Activated B cell treated with CpG ODN at 0.5 μM for 24 hours (primary cell): Measurements from ENCODE around the gene DNAJB2. TPM values are rescaled to one million over a fixed set of nuclear protein-coding genes. Genes with fewer than 3 reads are reported as not detected.
"Not testable (repeated sequence)": the region's sequence is repeated elsewhere in the genome, so short reads cannot be mapped to it uniquely, and the experiment has no call there.

ENCODE experiments used
- ATAC-seq: fragments of 200-7000 bp; cut with Tn5 transposase; one replicate; pipeline ENCODE4 v1.10.0; 2021; ENCODE audit warnings: low read depth, mild to moderate bottlenecking, moderate library complexity
- CTCF ChIA-PET: fragments of 350-600 bp; sonication (Branson Sonifier 250); formaldehyde crosslinking; loops from one replicate; lab custom pipeline; 2021; ENCODE audit warnings: antibody characterized with exemption; lab: Charles Lee
- POLR2A ChIA-PET: fragments of 350-600 bp; sonication (Branson Sonifier 250); formaldehyde crosslinking; loops from one replicate; lab custom pipeline; 2021; ENCODE audit warnings: antibody characterized with exemption; lab: Charles Lee
- DNase-seq: peaks from one replicate; pipeline ENCODE4 v3.0.0; 2022
- H3K27ac Mint-ChIP-seq: one replicate; pipeline ENCODE4 v1.8.0; 2020; ENCODE audit warnings: mixed read lengths
- H3K27me3 Mint-ChIP-seq: one replicate; pipeline ENCODE4 v1.8.0; 2021; ENCODE audit warnings: mixed read lengths
- H3K36me3 Mint-ChIP-seq: one replicate; pipeline ENCODE4 v1.8.0; 2021; ENCODE audit warnings: low read depth, mixed read lengths
- H3K4me1 Mint-ChIP-seq: one replicate; pipeline ENCODE4 v1.8.0; 2021; ENCODE audit warnings: mixed read lengths
- H3K4me3 Mint-ChIP-seq: one replicate; pipeline ENCODE4 v1.8.0; 2020; ENCODE audit warnings: mild to moderate bottlenecking, mixed read lengths
- H3K9me3 Mint-ChIP-seq: one replicate; pipeline ENCODE4 v1.8.0; 2020; ENCODE audit warnings: mixed read lengths
- CTCF ChIP-seq: fragments of 200-600 bp; IDR thresholded peaks from one replicate; pipeline ENCODE4 v1.8.0; 2022; ENCODE audit warnings: antibody characterized with exemption, mild to moderate bottlenecking
- intact Hi-C: fragments of 100-400 bp; cut with micrococcal nuclease; formaldehyde crosslinking; loops from one replicate; pipeline ENCODE4 v1.15.1; 2024
- total RNA-seq: library from RNA; stranded (reverse); gene quantifications from 2 replicates; pipeline ENCODE4 v1.2.3, GENCODE V29; 2022

Gene DNAJB2
- total RNA-seq, 1 donor from 2014 or later: 71.1 TPM

DNA sequence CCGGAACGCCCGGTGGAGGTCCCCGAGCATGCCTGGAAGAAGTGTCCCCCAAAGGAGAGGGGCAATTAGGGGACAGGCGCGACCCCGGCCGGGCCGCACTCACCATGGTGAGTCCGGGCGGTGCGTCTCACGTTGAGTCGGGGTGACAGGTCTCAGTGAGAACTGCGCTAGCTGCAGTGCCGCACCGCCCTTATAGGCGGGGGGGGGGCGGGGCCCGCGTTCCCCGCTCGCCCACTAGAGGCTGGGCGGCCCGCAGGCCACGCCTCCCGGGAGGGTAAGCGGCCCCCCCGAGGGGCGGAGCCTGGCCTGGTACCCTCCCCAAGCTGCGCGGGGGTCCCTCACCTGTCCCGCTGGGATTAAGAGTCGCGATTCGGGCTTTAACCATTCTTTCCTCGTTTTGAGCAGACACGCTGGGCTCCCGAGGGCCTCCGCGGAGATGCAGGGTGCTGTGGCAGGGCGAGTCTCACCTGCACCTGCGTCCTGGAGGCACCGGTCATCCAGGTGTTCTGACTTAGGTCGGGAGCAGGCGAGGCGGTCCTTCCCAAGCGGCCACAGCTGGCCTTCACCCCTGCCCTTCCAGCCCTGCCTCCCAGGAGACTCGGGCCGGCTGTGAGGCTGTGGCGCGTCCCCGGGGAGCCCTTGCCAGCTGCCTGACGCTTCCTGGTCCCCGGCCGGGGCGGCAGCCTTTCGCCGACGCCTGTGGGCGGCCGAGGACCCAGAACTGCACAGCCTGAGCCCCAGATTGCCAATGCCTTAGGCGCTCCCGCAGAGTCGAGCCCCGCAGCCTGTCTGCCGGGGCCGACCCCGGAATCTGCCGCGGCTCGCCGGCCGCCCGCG is 25.2 kb upstream of the DNAJB2 start, which contains the start of gene TUBA4A:
Gene TUBA4A, minus strand, starts transcription at position 166 of the 837 bp plus-strand sequence. Its CDS starts 60 bp downstream, at position 106.
- CTCF ChIA-PET: interaction anchor here (1.1 to 4.4 kb wide), 9 partner anchors 8 to 135 kb away, joined by 3 to 42 read pairs (median 7); partner anchors contain the start of genes ANKZF1, ATG9A, CNPPD1 and DNAJB2
- peak; percentile 69 for ATAC-seq
- POLR2A ChIA-PET: interaction anchor here (0.6 to 12.0 kb wide), 22 partner anchors 8 to 362 kb away, joined by 3 to 287 read pairs (median 7); partner anchors contain the start of genes ABCB6, ANKZF1, ATG9A and CNPPD1
- intact Hi-C loops: loop anchor here (1.0 to 5.0 kb wide), 12 partner anchors 9 to 686 kb away; partner anchors contain the start of genes ANKZF1, ATG9A, CHPF and CNOT9
- DNase-seq: peak; percentile 90
- Mint-ChIP-seq H3K9me3 (no peaks in the 10 kb centered on the region), H3K4me3 (peak within 1 kb of the TSS; percentile 82), H3K27ac (peak within 1 kb of the TSS; percentile 98), H3K27me3 (no peaks in the 10 kb centered on the region), H3K4me1 (peaks cover 53% of the 10 kb centered on the region), H3K36me3 (peaks cover 42% of the 10 kb centered on the region)
- TF ChIP-seq CTCF: no peak

DNA sequence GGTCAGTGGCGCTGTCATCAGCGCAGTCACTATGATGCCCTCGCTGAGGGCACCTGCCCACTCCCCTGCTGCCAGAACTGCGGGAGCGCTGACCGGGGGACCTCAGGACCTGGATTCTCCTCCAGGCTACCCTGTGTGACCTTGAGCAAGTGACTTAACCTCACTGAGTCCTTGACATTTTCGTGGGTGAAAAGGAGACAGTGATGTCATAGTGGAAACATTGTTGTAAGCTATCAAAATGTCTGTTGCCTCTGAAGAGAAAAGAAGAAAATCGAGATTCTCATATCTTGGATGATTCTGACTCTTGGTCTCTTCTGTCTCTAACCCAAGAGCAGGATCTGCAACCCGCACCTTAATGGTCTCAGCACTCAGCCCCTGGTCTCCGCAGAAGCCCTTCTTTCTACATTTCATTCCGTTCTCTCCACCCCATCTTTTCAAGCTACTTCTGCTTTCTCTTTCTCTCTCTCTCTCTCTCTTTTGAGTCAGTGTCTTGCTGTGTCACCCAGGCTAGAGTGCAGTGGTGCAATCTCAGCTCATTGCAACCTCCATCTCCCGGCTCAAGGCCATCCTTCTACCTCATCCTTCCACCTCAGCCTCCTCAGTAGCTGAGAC is 24.5 kb upstream of the DNAJB2 start:
- H3K27ac Mint-ChIP-seq: peak overlapping the region; percentile 88
- H3K27me3 Mint-ChIP-seq: no peaks in the 10 kb centered on the region
- intact Hi-C loops: loop anchor here (1.0 to 5.0 kb wide), 5 partner anchors 25 to 288 kb away; partner anchors contain the start of genes CHPF, DNAJB2, NHEJ1 and TMEM198
- DNase-seq (peak; percentile 24), ATAC-seq (peak; percentile 35)
- no peaks in the 10 kb centered on the region for H3K9me3 Mint-ChIP-seq
- CTCF ChIA-PET: interaction anchor here (0.6 to 4.4 kb wide), 13 partner anchors 9 to 134 kb away, joined by 3 to 42 read pairs (median 4); partner anchors contain the start of genes ANKZF1, ATG9A, CNPPD1 and DNAJB2
- H3K4me3 Mint-ChIP-seq: peak overlapping the region; percentile 82
- H3K4me1 Mint-ChIP-seq: peaks cover 46% of the 10 kb centered on the region
- no peak for TF ChIP-seq CTCF
- POLR2A ChIA-PET: interaction anchor here (0.6 to 12.0 kb wide), 20 partner anchors 10 to 362 kb away, joined by 3 to 287 read pairs (median 8); partner anchors contain the start of genes ABCB6, ANKZF1, ATG9A and CNPPD1
- peaks cover 37% of the 10 kb centered on the region for H3K36me3 Mint-ChIP-seq

DNA sequence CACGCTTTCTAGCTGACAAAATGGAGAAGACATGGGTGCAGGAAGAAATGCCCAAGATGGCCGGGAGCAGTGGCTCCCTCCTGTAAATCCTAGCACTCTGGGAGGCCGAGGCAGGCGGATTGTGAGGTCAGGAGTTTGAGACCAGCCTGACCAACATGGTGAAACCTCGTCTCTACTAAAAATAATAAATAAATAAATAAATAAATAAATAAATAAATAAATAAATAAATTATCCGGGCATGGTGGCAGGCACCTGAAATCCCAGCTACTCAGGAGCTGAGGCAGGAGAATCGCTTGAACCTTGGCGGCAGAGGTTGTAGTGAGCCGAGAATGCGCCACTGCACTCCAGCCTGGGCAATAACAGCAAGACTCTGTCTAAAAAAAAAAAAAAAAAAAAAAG is 20.2 kb upstream of the DNAJB2 start:
- H3K36me3 Mint-ChIP-seq, intact Hi-C loops: not testable (repeated sequence)

DNA sequence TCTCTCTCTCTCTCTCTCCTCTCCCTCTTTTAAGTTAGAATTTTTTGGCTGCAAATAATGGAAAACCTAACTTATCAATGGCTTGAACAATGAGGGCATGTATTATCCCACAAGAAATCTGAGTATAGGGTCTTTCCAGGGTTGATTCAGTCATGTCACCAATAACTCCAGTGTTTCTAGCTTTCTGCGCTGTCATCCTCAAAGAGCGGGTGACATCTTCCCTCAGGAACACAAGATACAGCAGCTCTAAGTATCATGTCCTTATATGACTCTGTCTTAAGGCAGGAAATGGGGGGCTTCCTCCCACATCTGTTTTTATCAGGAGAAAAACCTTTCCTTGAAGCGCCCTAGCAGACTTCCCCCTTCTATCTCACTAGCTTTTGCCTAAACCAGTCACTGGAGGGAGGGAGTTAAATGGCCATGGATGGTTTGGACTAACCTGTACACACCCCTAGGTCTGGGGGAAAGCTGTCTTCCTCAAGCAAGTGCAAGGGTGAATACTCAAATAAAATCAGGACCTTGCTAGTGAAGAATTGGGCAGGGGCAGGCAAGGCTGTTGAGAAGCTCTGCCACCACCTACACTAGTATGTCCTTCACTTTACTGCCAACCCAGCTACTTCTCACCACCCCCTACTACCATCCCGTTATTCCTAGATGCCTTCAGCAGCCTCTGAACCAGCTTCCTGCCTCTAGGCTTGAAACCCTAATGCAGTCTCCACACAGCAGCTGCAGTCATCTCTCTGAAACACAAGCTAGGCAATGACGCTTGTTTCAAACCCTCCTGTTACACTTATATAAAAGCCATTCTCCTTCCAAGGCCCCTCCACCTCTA is 17.9 kb upstream of the DNAJB2 start:
- peaks cover 3% of the 10 kb centered on the region for H3K36me3 Mint-ChIP-seq
- no peak overlapping the region for H3K27ac Mint-ChIP-seq
- H3K27me3 Mint-ChIP-seq: no peaks in the 10 kb centered on the region
- no peak overlapping the region for H3K4me3 Mint-ChIP-seq
- H3K4me1 Mint-ChIP-seq: no peaks in the 10 kb centered on the region
- no peak for DNase-seq
- ChIA-PET CTCF (interaction anchor here (1.1 to 1.5 kb wide), 2 partner anchors 16 to 42 kb away, joined by 3 to 6 read pairs; partner anchors contain the start of gene ABCB6), POLR2A (interaction anchor here (1.2 kb wide), 1 partner anchor 33 kb away, joined by 4 read pairs; no protein-coding TSS in a partner anchor)
- no peak for ATAC-seq
- no peak for TF ChIP-seq CTCF
- no peaks in the 10 kb centered on the region for H3K9me3 Mint-ChIP-seq
- intact Hi-C loops: no loop called here

More for the DNA sequence above, 20.2 kb upstream of the DNAJB2 start:
- ChIA-PET CTCF (interaction anchor here (1.2 kb wide), 1 partner anchor 18 kb away, joined by 9 read pairs; no protein-coding TSS in a partner anchor), POLR2A (interaction anchor here (0.9 kb wide), 2 partner anchors 10 to 53 kb away, joined by 4 to 5 read pairs; partner anchors contain the start of gene ZFAND2B)
- H3K4me1 Mint-ChIP-seq: peaks cover 13% of the 10 kb centered on the region
- DNase-seq, ATAC-seq, H3K4me3 Mint-ChIP-seq, H3K27ac Mint-ChIP-seq, H3K27me3 Mint-ChIP-seq, H3K9me3 Mint-ChIP-seq: not testable (repeated sequence)
